OCI-LY1 (cell line): ENCODE results near the gene OSBPL1A.

Experiments used
- H2AFZ ChIP-seq: fragments of 200-600 bp; sonication (generic), shearing (Covaris generic); 2 replicates; pipeline ENCODE4 v1.6.0; 2014; ENCODE audit warnings: antibody characterized with exemption, mild to moderate bottlenecking, low read length
- H3F3A ChIP-seq: fragments of 200-600 bp; sonication (generic), shearing (Covaris generic); 2 replicates; pipeline ENCODE4 v1.6.0; 2014; ENCODE audit warnings: mild to moderate bottlenecking, antibody characterized with exemption, low read length, moderate library complexity; ENCODE audit not compliant: insufficient read depth
- H3K27ac ChIP-seq: fragments of 200-600 bp; sonication (generic); 2 replicates; pipeline ENCODE4 v1.5.1; 2014; ENCODE audit warnings: low read length, mixed run types, mild to moderate bottlenecking, low read depth; ENCODE audit not compliant: poor library complexity, severe bottlenecking
- H3K27me3 ChIP-seq: fragments of 200-600 bp; sonication (generic); 2 replicates; pipeline ENCODE4 v1.6.0; 2014; ENCODE audit warnings: antibody characterized with exemption, mild to moderate bottlenecking, low read length, moderate library complexity; ENCODE audit not compliant: insufficient read depth
- H3K36me3 ChIP-seq: fragments of 200-600 bp; sonication (generic); 2 replicates; pipeline ENCODE4 v1.6.1; 2014; ENCODE audit warnings: mild to moderate bottlenecking, antibody characterized with exemption, low read length, moderate library complexity, mixed read lengths; ENCODE audit not compliant: insufficient read depth
- H3K4me1 ChIP-seq: fragments of 200-600 bp; sonication (generic); 2 replicates; pipeline ENCODE4 v1.5.1; 2014; ENCODE audit warnings: mild to moderate bottlenecking, low read length, moderate library complexity; ENCODE audit not compliant: insufficient read depth, severe bottlenecking
- H3K4me2 ChIP-seq: fragments of 200-600 bp; sonication (generic), shearing (Covaris generic); 2 replicates; pipeline ENCODE4 v1.6.1; 2014; ENCODE audit warnings: low read length
- H3K4me3 ChIP-seq: fragments of 200-600 bp; sonication (generic); 2 replicates; pipeline ENCODE4 v1.5.1; 2014; ENCODE audit warnings: low read length, low read depth, mild to moderate bottlenecking, mixed read lengths; ENCODE audit not compliant: poor library complexity, severe bottlenecking
- H3K79me2 ChIP-seq: fragments of 200-600 bp; shearing (Covaris generic); 2 replicates; pipeline ENCODE4 v1.6.1; 2016; ENCODE audit warnings: mixed run types, low read length, mixed read lengths; ENCODE audit not compliant: insufficient read depth
- H3K9ac ChIP-seq: fragments of 200-600 bp; sonication (generic), shearing (Covaris generic); 2 replicates; pipeline ENCODE4 v1.6.1; 2014; ENCODE audit warnings: mild to moderate bottlenecking, low read length, mixed read lengths
- H3K9me2 ChIP-seq: fragments of 200-600 bp; sonication (generic), shearing (Covaris generic); 2 replicates; pipeline ENCODE4 v1.6.1; 2014; ENCODE audit warnings: low read depth, mild to moderate bottlenecking, low read length, mixed read lengths
- H3K9me3 ChIP-seq: fragments of 200-600 bp; shearing (Covaris generic); 2 replicates; pipeline ENCODE4 v1.6.1; 2014; ENCODE audit warnings: low read length, mixed read lengths
- H4K20me1 ChIP-seq: fragments of 200-600 bp; sonication (generic), shearing (Covaris generic); 2 replicates; pipeline ENCODE4 v1.6.0; 2016; ENCODE audit warnings: mild to moderate bottlenecking, low read length; ENCODE audit not compliant: insufficient read depth
- EZH2 ChIP-seq: fragments of 200-600 bp; sonication (generic), shearing (Covaris generic); IDR thresholded peaks from 2 replicates; pipeline ENCODE4 v1.8.0; 2017; ENCODE audit warnings: borderline replicate concordance, mixed run types, mild to moderate bottlenecking, antibody characterized with exemption, low read length, moderate library complexity, mixed read lengths
- TF ChIP-seq, protein P1 (sequence below): fragments of 200-600 bp; sonication (generic), shearing (Covaris generic); IDR thresholded peaks from 2 replicates; pipeline ENCODE4 v1.5.1; 2017; ENCODE audit warnings: mild to moderate bottlenecking, antibody characterized with exemption, low read length, moderate library complexity, mixed read lengths

The OSBPL1A gene

DNA sequence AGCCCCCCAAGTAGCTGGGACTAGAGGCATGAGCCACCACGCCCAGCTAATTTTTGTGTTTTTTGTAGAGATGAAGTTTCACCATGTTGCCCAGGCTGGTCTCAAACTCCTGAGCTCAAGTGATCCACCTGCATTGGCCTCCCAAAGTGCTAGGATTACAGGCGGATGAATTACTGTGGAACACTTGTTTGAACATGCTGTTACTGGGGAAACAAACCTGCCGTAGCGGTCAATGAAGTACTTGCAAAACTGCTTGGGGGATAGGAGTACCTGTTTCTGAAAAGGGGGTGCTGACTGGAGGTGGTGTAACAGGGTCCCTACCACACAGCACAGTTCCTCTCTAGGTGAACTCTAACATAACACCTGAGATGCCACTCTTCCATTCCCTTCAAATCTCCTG, 22.9 kb upstream of the OSBPL1A start:
- Histone ChIP-seq H4K20me1 (no peaks in the 10 kb centered on the region), H3K4me3 (no peak overlapping the region), H2AFZ (no peak overlapping the region), H3K36me3 (no peaks in the 10 kb centered on the region; the same call in 1 of the 2 replicates), H3K4me1 (no peaks in the 10 kb centered on the region), H3K27ac (no peak overlapping the region), H3F3A (no peaks in the 10 kb centered on the region), H3K4me2 (no peak overlapping the region), H3K9me3 (no peaks in the 10 kb centered on the region), H3K9ac (no peak overlapping the region), H3K9me2 (no peaks in the 10 kb centered on the region), H3K27me3 (no peaks in the 10 kb centered on the region), H3K79me2 (no peaks in the 10 kb centered on the region)
- no peak for TF ChIP-seq EZH2
- TF ChIP-seq, protein P1, sequence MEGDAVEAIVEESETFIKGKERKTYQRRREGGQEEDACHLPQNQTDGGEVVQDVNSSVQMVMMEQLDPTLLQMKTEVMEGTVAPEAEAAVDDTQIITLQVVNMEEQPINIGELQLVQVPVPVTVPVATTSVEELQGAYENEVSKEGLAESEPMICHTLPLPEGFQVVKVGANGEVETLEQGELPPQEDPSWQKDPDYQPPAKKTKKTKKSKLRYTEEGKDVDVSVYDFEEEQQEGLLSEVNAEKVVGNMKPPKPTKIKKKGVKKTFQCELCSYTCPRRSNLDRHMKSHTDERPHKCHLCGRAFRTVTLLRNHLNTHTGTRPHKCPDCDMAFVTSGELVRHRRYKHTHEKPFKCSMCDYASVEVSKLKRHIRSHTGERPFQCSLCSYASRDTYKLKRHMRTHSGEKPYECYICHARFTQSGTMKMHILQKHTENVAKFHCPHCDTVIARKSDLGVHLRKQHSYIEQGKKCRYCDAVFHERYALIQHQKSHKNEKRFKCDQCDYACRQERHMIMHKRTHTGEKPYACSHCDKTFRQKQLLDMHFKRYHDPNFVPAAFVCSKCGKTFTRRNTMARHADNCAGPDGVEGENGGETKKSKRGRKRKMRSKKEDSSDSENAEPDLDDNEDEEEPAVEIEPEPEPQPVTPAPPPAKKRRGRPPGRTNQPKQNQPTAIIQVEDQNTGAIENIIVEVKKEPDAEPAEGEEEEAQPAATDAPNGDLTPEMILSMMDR = no peak

DNA sequence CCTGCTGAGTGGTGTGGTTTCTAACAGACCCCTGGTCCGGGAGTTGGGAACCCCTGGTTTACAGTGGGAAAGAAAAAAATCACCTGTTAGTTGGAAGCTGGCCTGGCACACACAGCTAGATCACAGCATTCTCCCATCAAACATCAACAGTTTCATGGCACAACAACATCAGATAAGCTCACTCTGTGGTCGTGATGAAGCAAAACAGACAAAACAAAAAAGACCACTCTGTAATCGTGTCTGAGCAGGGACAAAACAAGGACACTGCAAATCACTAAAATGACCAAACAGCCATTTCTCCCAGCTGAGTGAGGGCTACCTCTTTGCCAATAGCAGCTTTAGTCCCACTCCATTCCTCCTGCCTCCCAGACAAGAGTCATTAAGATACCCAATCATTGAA, 19.9 kb upstream of the OSBPL1A start:
- no peak overlapping the region for H3K27ac ChIP-seq
- no peaks in the 10 kb centered on the region for H3K27me3 ChIP-seq
- no peaks in the 10 kb centered on the region for H3K79me2 ChIP-seq
- TF ChIP-seq, protein P1 = no peak
- no peak for TF ChIP-seq EZH2
- no peaks in the 10 kb centered on the region for H3F3A ChIP-seq
- H3K9me2 ChIP-seq = no peaks in the 10 kb centered on the region
- H3K36me3 ChIP-seq = no peaks in the 10 kb centered on the region
- no peak overlapping the region for H2AFZ ChIP-seq
- no peak overlapping the region for H3K9ac ChIP-seq
- H4K20me1 ChIP-seq = no peaks in the 10 kb centered on the region
- no peaks in the 10 kb centered on the region for H3K9me3 ChIP-seq
- no peak overlapping the region for H3K4me2 ChIP-seq
- H3K4me3 ChIP-seq = no peak overlapping the region
- H3K4me1 ChIP-seq = no peaks in the 10 kb centered on the region

DNA sequence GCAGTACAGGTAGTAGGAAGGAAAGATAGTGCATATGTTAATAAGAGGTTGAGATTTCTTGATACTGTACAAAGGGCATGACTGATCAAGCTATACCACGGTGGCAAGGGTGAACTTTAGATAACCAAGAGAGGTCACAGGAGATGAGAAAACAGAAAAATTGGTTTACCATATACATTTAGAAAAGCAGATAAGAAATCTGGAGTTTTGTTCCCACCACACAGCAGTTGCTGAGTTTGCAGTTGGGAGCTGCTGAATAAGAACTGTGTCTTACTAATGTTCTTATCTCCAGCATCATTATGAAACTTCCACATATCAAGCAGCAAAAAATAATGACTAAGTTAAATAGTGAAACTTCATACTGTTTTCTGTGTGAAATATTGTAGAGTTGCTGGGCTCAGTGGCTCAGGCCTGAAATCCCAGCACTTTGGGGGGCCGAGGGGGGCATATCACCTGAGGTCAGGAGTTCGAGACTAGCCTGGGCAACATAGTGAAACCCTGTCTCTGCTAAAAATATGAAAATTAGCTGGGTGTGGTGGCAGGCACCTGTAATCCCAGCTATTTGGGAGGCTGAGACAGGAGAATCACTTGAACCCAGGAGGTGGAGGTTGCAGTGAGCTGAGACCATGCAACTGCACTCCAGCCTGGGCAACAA, 16.9 kb upstream of the OSBPL1A start:
- H4K20me1 ChIP-seq = no peaks in the 10 kb centered on the region
- no peak overlapping the region for H3K4me3 ChIP-seq
- H3K79me2 ChIP-seq = no peaks in the 10 kb centered on the region
- H3K4me1 ChIP-seq = no peaks in the 10 kb centered on the region
- H3K9me3 ChIP-seq = no peaks in the 10 kb centered on the region
- H3F3A ChIP-seq = no peaks in the 10 kb centered on the region
- H2AFZ ChIP-seq = no peak overlapping the region
- no peaks in the 10 kb centered on the region for H3K27me3 ChIP-seq
- no peak overlapping the region for H3K4me2 ChIP-seq
- H3K27ac ChIP-seq = no peak overlapping the region
- no peaks in the 10 kb centered on the region for H3K36me3 ChIP-seq
- TF ChIP-seq, protein P1 = no peak
- no peak for TF ChIP-seq EZH2
- no peak overlapping the region for H3K9ac ChIP-seq
- H3K9me2 ChIP-seq = no peaks in the 10 kb centered on the region
